K562 (cell line): ENCODE data around the gene UBL3. TPM values are rescaled to one million over a fixed set of nuclear protein-coding genes. Genes with fewer than 3 reads are reported as not detected.

ENCODE experiments used
- ATAC-seq: fragments of 200-7000 bp; cut with Tn5 transposase; 3 replicates; pipeline ENCODE4 v1.9.1; 2020; ENCODE audit warnings: moderate library complexity
- BruUV-seq: library from RNA; stranded (reverse); fragments of 400-500 nt; replicated peaks from 2 replicates; lab custom pipeline; 2021; lab: Mats Ljungman, UMichigan
- CTCF ChIA-PET: fragments of 300-600 bp; formaldehyde crosslinking; extraction: SDS; loops from one replicate; lab custom pipeline; 2021; ENCODE audit warnings: low intra/inter-chr PET ratio; lab: Yijun Ruan, JAX
- POLR2A ChIA-PET: fragments of 300-600, 350-650 bp; sonication (Branson Sonifier 250); formaldehyde crosslinking; extraction: SDS; loops from one replicate; lab custom pipeline; 2021; ENCODE audit warnings: antibody characterized with exemption, inconsistent platforms; lab: Yijun Ruan, JAX
- DNase-seq, 4 experiments: peaks; one replicate each; pipeline versions ENCODE4 v3.0.0 to v3.0.0-alpha.2; 2011 to 2018; ENCODE audit warnings: low spot score in 3 of 4, mixed read lengths in 3 of 4; ENCODE audit errors: extremely low read depth in 1 of 4
- FAIRE-seq: peaks from 2 replicates; lab custom pipeline; 2011; peaks lifted over from hg19 to GRCh38; lab: Jason Lieb, UNC
- H2AFZ ChIP-seq: 2 replicates; pipeline ENCODE4 v1.6.0; 2011; ENCODE audit warnings: low read depth, low read length, control low read depth, inconsistent platforms
- H3K27ac ChIP-seq: fragments of 200-600 bp; 3 replicates; pipeline ENCODE4 v1.8.0; 2011; ENCODE audit warnings: low read depth, mild to moderate bottlenecking, control low read depth, inconsistent platforms, low read length, moderate library complexity, mixed read lengths; ENCODE audit errors: extremely low read depth
- H3K27me3 ChIP-seq, 2 experiments: fragments of 300-600 bp in 1 of 2; 2 replicates in 1 of 2; 3 replicates in 1 of 2; pipeline versions ENCODE4 v1.6.0 to v1.8.0; 2011; ENCODE audit warnings: inconsistent platforms in 2 of 2, low read length in 2 of 2, mild to moderate bottlenecking in 1 of 2, mixed read lengths in 1 of 2, moderate library complexity in 1 of 2; ENCODE audit not compliant: control insufficient read depth in 2 of 2, insufficient read depth in 2 of 2
- H3K36me3 ChIP-seq: fragments of 300-600 bp; 3 replicates; pipeline ENCODE4 v1.8.0; 2011; ENCODE audit warnings: mild to moderate bottlenecking, low read length, inconsistent platforms; ENCODE audit not compliant: control insufficient read depth, insufficient read depth
- H3K4me1 ChIP-seq, 2 experiments: fragments of 200-600 bp in 1 of 2; replicated peaks in 1 of 2; 2 replicates in 1 of 2; 3 replicates in 1 of 2; pipeline versions ENCODE4 v1.5.1 to v1.8.0; 2011; ENCODE audit warnings: inconsistent platforms in 2 of 2, low read length in 2 of 2, mild to moderate bottlenecking in 1 of 2, mixed read lengths in 1 of 2, moderate library complexity in 1 of 2; ENCODE audit not compliant: control insufficient read depth in 2 of 2, insufficient read depth in 2 of 2
- H3K4me2 ChIP-seq: 2 replicates; pipeline ENCODE4 v1.6.1; 2011; ENCODE audit warnings: low read length, control low read depth, inconsistent platforms, mixed read lengths; ENCODE audit not compliant: insufficient read depth
- H3K4me3 ChIP-seq: fragments of 200-600 bp; sonication (generic), shearing (Covaris generic); 2 replicates; pipeline ENCODE4 v1.5.1; 2016; ENCODE audit warnings: control low read depth, inconsistent platforms
- H3K79me2 ChIP-seq: fragments of 200-600 bp; 3 replicates; pipeline ENCODE4 v1.8.0; 2011; ENCODE audit warnings: low read length, inconsistent platforms; ENCODE audit not compliant: control insufficient read depth, insufficient read depth
- H3K9ac ChIP-seq, 2 experiments: 2 replicates each; pipeline versions ENCODE4 v1.6.0 to v1.6.1; 2011; ENCODE audit warnings: low read depth in 2 of 2, low read length in 2 of 2, control low read depth in 1 of 2, inconsistent platforms in 1 of 2, mild to moderate bottlenecking in 1 of 2, mixed read lengths in 1 of 2; ENCODE audit not compliant: insufficient read depth in 1 of 2
- H3K9me1 ChIP-seq: one replicate; pipeline ENCODE4 v1.6.0; 2011; ENCODE audit warnings: inconsistent platforms, mild to moderate bottlenecking, low read length, moderate library complexity; ENCODE audit not compliant: control insufficient read depth, insufficient read depth
- H3K9me3 ChIP-seq: replicated peaks from 2 replicates; pipeline ENCODE4 v1.5.1; 2011; ENCODE audit warnings: low read depth, low read length, inconsistent platforms; ENCODE audit not compliant: control insufficient read depth, insufficient read depth
- H4K20me1 ChIP-seq: replicated peaks from 2 replicates; pipeline ENCODE4 v1.6.1; 2011; ENCODE audit warnings: low read length, inconsistent platforms, mixed read lengths; ENCODE audit not compliant: control insufficient read depth, insufficient read depth
- ATF1 ChIP-seq, 2 experiments: fragments of 450-650 bp in 1 of 2; IDR thresholded peaks; 2 replicates each; pipeline ENCODE4 v1.6.1; 2016; ENCODE audit warnings: missing compliant biosample characterization in 1 of 2, missing genetic modification characterization in 1 of 2
- E2F4 ChIP-seq: sonication (generic); formaldehyde crosslinking; IDR thresholded peaks from 2 replicates; pipeline ENCODE4 v1.8.0; 2022; ENCODE audit warnings: mild to moderate bottlenecking, low read depth, missing genetic modification reagents
- HSF4 ChIP-seq: fragments of 250-450 bp; sonication (Bioruptor Pico); IDR thresholded peaks from 2 replicates; pipeline ENCODE4 v2.1.2; 2022; ENCODE audit warnings: mild to moderate bottlenecking, moderate library complexity, borderline replicate concordance
- NR1H2 ChIP-seq: sonication (generic); formaldehyde crosslinking; IDR thresholded peaks from 2 replicates; pipeline ENCODE4 v1.4.0; 2020; ENCODE audit warnings: mild to moderate bottlenecking, missing genetic modification reagents
- POLR2A ChIP-seq: fragments of 450-650 bp; conservative IDR thresholded peaks from 2 replicates; pipeline ENCODE4 v1.6.1; 2016
- PTRF ChIP-seq: fragments of 450-650 bp; IDR thresholded peaks from 2 replicates; pipeline ENCODE4 v1.6.1; 2016; ENCODE audit warnings: mild to moderate bottlenecking, missing genetic modification characterization, missing compliant biosample characterization
- PYGO2 ChIP-seq: fragments of 450-650 bp; IDR thresholded peaks from 2 replicates; pipeline ENCODE4 v1.6.1; 2016; ENCODE audit warnings: mild to moderate bottlenecking, missing genetic modification characterization, moderate library complexity, missing compliant biosample characterization
- RBBP5 ChIP-seq: fragments of 200-600 bp; sonication (generic); IDR thresholded peaks from 2 replicates; pipeline ENCODE4 v1.6.1; 2012; ENCODE audit warnings: borderline replicate concordance, mild to moderate bottlenecking, low read length, control low read depth, inconsistent platforms; ENCODE audit not compliant: insufficient read depth, poor library complexity, severe bottlenecking
- RBM39 ChIP-seq: fragments of 200-400 bp; formaldehyde crosslinking; optimal IDR thresholded peaks from 2 replicates; pipeline ENCODE3; 2018; ENCODE audit warnings: low read depth, low read length
- RNF219 ChIP-seq: fragments of 250-450 bp; sonication (Bioruptor Pico); IDR thresholded peaks from 2 replicates; pipeline ENCODE4 v1.5.0; 2022; ENCODE audit warnings: mild to moderate bottlenecking
- SOX6 ChIP-seq: fragments of 450-650 bp; IDR thresholded peaks from 2 replicates; pipeline ENCODE4 v1.6.1; 2014; ENCODE audit warnings: mild to moderate bottlenecking
- TFE3 ChIP-seq: fragments of 450-650 bp; formaldehyde crosslinking; IDR thresholded peaks from 2 replicates; pipeline ENCODE4 v1.4.0; 2020; ENCODE audit warnings: mild to moderate bottlenecking, mixed read lengths
- ZNF280B ChIP-seq: fragments of 250-450 bp; sonication (Bioruptor Pico); IDR thresholded peaks from 2 replicates; pipeline ENCODE4 v1.5.1; 2021; ENCODE audit warnings: mild to moderate bottlenecking
- ZNF655 ChIP-seq: fragments of 250-450 bp; sonication (Bioruptor Pico); IDR thresholded peaks from 2 replicates; pipeline ENCODE4 v1.5.0; 2021
- ZNF75A ChIP-seq: fragments of 450-650 bp; formaldehyde crosslinking; IDR thresholded peaks from 2 replicates; pipeline ENCODE4 v1.4.0; 2020; ENCODE audit warnings: mild to moderate bottlenecking
- WGBS: fragments of 100-300 bp; shearing (Covaris generic); methylation state at CpG from one replicate; pipeline ENCODE4 v1.1.6; 2016; ENCODE audit warnings: low coverage, mixed read lengths; ENCODE audit not compliant: insufficient coverage; ENCODE audit errors: missing lambda C conversion rate; 5-methylcytosine and 5-hydroxymethylcytosine counted together
- in situ Hi-C: fragments of 300-500 bp; cut with MboI; formaldehyde crosslinking; loops from 4 replicates; pipeline ENCODE4 v1.15.0; 2018; ENCODE audit warnings: inconsistent platforms, mixed read lengths
- intact Hi-C: fragments of 100-400 bp; cut with micrococcal nuclease; formaldehyde crosslinking; loops from 2 replicates; pipeline ENCODE4 v1.14.2; 2022
- polyA plus RNA-seq, 8 experiments: library from polyadenylated mRNA; depleted of rRNA in 4 of 8; stranded (reverse) in 5 of 8; unstranded in 3 of 8; fragments of >200 nt; fragmentation: Nextera tagmentation in 2 of 8; fragmentation: Illumina TruSeq in 1 of 8; extraction: Ambion mirVana in 2 of 8; extraction: Trizol in 1 of 8; gene quantifications; 2 replicates each; pipeline versions ENCODE4 v1.2.1 to v1.2.3, GENCODE V29; 2011 to 2014; ENCODE audit warnings: inconsistent platforms in 1 of 8, missing spikeins in 1 of 8
- total RNA-seq, 7 experiments: library from RNA; depleted of rRNA in 6 of 7; stranded (reverse); fragments of >200 nt in 6 of 7; fragmentation: Illumina TruSeq in 2 of 7; extraction: Trizol in 2 of 7; gene quantifications; 2 replicates each; pipeline versions ENCODE4 v1.2.1 to v1.2.3, GENCODE V29; 2011 to 2021; ENCODE audit warnings: low replicate concordance in 1 of 7

UBL3 gene
- total and polyA plus RNA-seq, 9 of the 15 experiments (the other 6 are each of a cell fraction or from before 2014, with no cell fraction given) = 0.64 to 2.4 (median 1.8) TPM

GRCh38 chr13:29743201-29743786 is 107.1 kb downstream of the UBL3 start:
- WGBS = 2% methylated on average over 14 of the region's 16 CpGs
- Histone ChIP-seq H3K79me2 (no peaks in the 10 kb centered on the region), H3K4me3 (no peak overlapping the region), H3K9ac (no peak overlapping the region), H3K9me3 (no peaks in the 10 kb centered on the region), H4K20me1 (no peaks in the 10 kb centered on the region), H3K4me2 (no peak overlapping the region), H3K27me3 (peaks cover 2 to 13% of the 10 kb centered on the region in 2 experiments; a peak in 3 of 5 replicates), H2AFZ (no peak overlapping the region), H3K9me1 (no peaks in the 10 kb centered on the region), H3K36me3 (no peaks in the 10 kb centered on the region), H3K4me1 (no peaks in the 10 kb centered on the region), H3K27ac (no peak overlapping the region)
- ChIA-PET POLR2A (no interaction called here), CTCF (no interaction called here)
- ATAC-seq (no peak), FAIRE-seq (no peak), DNase-seq (no peak)
- no TSS peak for BruUV-seq
- in situ Hi-C loops = no loop called here
- intact Hi-C loops = no loop called here
- TF ChIP-seq E2F4 (no peak), SOX6 (no peak), TFE3 (no peak), POLR2A (no peak), ZNF280B (no peak), RNF219 (CRISPR knock-in tag) (no peak), RBM39 (no peak), ATF1 (CRISPR knock-in tag; IDR thresholded peaks at IDR 0.05) (no peak), ATF1 (tag; IDR thresholded peaks at IDR 0.05) (no peak), NR1H2 (CRISPR knock-in tag) (no peak), HSF4 (CRISPR knock-in tag) (no peak), PYGO2 (tag) (no peak), ZNF655 (no peak), RBBP5 (no peak), PTRF (tag) (no peak), ZNF75A (CRISPR knock-in tag) (no peak)
